RWPE1 (cell line): ENCODE measurements around the gene APBB2.

Experiments used
- CTCF ChIA-PET: fragments of 350-600 bp; sonication (Branson Sonifier 250); formaldehyde crosslinking; extraction: SDS; loops from one replicate; lab custom pipeline; 2021; lab: Yijun Ruan, JAX
- POLR2A ChIA-PET: fragments of 400-600 bp; formaldehyde crosslinking; extraction: SDS; loops from one replicate; lab custom pipeline; 2020; ENCODE audit warnings: antibody characterized with exemption; ENCODE audit not compliant: low non-redundant PET; lab: Yijun Ruan, JAX
- DNase-seq: peaks from one replicate; pipeline ENCODE4 v3.0.0; 2012; ENCODE audit warnings: low spot score
- H3K27ac ChIP-seq: fragments of 450-650 bp; 2 replicates; pipeline ENCODE4 v1.5.1; 2017
- TF ChIP-seq, protein P1 (sequence below): fragments of 450-650 bp; conservative IDR thresholded peaks from 2 replicates; pipeline ENCODE4 v1.5.1; 2017; ENCODE audit warnings: low read depth, mild to moderate bottlenecking

APBB2 gene

DNA sequence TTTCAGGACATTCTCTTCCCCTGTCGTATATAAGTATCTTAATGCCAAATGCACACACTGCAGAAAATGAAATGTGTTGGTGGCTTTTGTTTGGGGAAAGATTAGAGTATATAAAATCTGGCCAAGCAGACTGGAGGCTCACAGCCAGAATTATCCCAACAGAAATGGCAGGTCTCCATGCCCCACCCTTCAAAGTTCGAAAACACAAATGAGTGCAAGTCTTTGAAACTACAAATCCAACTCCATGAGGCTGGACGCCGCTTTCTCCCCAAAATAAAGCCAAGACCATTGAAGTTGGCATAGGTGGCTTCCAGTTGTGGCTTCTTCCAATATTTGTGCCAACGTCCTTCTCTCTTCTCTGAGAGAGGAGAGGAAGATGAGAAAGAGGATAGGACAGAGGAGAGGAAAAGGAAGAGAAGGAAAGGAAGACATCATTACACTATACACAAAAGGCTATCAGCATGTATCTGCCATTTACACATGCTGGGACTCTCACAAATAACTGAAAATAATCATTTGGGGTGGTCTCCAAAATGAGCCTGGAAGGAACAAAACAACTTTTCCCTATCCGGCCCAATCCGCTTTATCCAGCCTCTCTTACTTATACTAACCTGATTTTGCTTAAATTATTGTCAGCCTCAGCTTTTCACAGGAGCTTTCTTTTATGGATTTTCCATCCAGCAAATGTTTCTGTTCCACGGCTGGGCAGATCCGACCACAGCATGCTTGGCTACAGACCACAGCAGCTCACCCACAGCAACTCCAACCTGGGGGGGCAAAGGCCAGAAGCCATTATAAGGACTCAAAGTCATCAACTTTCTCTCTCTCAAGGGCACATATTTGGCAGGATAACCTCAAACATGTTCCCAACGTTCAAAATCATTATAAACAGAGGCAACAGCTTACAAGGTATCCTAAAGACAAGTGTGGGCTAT, 71.7 kb downstream of the APBB2 start:
- TF ChIP-seq, protein P1, sequence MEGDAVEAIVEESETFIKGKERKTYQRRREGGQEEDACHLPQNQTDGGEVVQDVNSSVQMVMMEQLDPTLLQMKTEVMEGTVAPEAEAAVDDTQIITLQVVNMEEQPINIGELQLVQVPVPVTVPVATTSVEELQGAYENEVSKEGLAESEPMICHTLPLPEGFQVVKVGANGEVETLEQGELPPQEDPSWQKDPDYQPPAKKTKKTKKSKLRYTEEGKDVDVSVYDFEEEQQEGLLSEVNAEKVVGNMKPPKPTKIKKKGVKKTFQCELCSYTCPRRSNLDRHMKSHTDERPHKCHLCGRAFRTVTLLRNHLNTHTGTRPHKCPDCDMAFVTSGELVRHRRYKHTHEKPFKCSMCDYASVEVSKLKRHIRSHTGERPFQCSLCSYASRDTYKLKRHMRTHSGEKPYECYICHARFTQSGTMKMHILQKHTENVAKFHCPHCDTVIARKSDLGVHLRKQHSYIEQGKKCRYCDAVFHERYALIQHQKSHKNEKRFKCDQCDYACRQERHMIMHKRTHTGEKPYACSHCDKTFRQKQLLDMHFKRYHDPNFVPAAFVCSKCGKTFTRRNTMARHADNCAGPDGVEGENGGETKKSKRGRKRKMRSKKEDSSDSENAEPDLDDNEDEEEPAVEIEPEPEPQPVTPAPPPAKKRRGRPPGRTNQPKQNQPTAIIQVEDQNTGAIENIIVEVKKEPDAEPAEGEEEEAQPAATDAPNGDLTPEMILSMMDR: no peak
- H3K27ac ChIP-seq: peak overlapping the region; percentile 95
- DNase-seq: no peak
- ChIA-PET POLR2A (no interaction called here), CTCF (no interaction called here)

DNA sequence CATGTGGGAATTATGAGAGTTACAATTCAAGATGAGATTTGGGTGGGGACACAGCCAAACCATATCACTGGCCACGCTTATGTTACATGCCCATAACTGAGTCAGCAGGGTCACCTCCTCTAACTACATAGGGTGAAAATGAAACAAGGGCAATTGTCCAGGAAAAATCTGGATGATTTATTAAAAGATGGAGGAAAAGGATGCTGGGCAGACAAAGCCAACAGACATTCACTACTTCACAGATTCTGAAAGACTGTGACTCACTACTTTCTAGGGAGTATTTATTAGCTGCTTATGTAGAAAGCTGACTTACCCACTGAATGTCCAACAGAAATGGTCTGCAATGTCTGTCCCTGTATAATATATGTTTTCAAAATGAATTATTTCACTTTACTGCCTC, 72.4 kb downstream of the APBB2 start:
- TF ChIP-seq, protein P1: no peak
- CTCF ChIA-PET: no interaction called here
- DNase-seq: no peak
- POLR2A ChIA-PET: no interaction called here
- H3K27ac ChIP-seq: peak overlapping the region; percentile 25; the same call in 1 of the 2 replicates

DNA sequence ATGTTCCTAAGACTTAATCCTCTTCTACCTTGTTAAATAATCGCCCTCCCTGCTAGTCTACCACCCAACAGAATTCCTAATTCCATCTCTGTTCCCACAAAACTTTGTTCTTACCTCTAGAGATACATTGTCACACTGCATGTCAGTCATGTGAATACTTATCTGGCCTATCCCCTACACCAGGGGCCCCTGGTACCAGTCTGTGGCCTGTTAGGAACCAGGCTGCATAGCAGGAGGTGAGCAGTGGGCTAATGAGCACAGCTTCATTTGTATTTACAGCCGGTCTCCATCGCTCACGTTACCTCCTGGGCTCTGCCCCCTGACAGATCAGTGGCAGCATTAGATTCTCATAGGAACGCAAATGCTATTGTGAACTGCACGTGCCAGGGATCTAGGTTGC, 73.9 kb downstream of the APBB2 start:
- DNase-seq: no peak
- CTCF ChIA-PET: no interaction called here
- POLR2A ChIA-PET: no interaction called here
- TF ChIP-seq, protein P1: no peak
- H3K27ac ChIP-seq: peak overlapping the region; percentile 54

DNA sequence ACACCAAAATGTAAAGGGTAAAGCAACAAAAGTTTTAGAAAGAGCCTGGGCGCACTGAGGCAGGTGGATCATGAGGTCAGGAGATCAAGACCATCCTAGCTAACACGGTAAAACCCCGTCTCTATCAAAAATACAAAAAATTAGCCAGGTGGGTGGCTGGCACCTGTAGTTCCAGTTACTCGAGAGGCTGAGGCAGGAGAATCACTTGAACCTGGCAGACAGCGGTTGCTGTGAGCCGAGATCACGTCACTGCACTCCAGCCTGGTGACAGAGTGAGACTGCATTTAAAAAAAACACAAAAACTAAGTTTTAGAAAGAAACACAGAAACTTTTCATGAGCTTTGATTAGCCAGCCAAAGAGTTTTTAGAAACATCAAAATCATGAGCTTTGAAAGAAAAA, 76.5 kb downstream of the APBB2 start:
- POLR2A ChIA-PET: no interaction called here
- H3K27ac ChIP-seq: no peak overlapping the region
- CTCF ChIA-PET: interaction anchor here (0.7 kb wide), 1 partner anchor 526 kb away, joined by 3 read pairs; no protein-coding TSS in a partner anchor
- TF ChIP-seq, protein P1: no peak
- no peak for DNase-seq

DNA sequence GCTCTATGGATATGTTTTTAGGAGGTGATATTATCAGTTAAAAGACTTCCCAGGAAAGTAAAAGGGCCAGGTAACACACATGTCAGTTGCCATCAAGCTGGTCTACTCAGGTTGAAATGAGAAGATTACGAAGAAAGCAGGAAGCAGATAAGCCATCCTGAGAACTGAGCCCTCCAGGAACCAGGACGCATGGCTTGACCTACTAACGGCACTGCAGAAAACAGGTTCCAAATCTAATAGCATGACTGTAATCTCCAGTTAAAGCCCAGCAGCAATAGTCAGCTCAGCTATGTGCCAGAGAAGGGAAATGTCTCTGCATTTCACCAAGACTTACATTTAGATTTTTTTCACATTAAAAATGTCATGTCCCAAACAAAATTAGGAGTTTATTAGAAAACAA, 77.9 kb downstream of the APBB2 start:
- H3K27ac ChIP-seq: no peak overlapping the region
- no peak for DNase-seq
- POLR2A ChIA-PET: no interaction called here
- CTCF ChIA-PET: interaction anchor here (0.6 to 1.3 kb wide), 2 partner anchors 44 to 46 kb away, joined by 3 to 4 read pairs; no protein-coding TSS in a partner anchor
- TF ChIP-seq, protein P1: no peak

DNA sequence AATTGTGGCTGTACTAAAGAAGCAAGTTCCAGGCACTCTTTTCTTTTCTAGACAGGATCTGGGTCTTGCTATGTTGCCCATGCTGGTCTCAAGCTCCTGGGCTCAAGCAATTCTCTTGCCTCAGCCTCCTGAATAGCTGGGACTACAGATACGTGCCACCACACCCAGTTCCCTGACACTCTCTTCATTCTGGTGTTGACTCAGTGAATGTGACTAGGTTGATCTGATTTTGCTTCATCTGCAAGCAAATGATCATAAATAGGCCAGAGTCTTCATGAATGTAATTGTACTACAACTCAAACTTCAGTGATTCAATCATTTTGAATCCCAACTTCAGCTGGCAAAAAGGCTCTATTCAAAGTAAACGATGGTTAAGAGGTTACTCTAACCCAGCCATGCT, 78.5 kb downstream of the APBB2 start:
- H3K27ac ChIP-seq: no peak overlapping the region
- POLR2A ChIA-PET: no interaction called here
- CTCF ChIA-PET: interaction anchor here (1.3 kb wide), 1 partner anchor 47 kb away, joined by 3 read pairs; no protein-coding TSS in a partner anchor
- DNase-seq: no peak
- TF ChIP-seq, protein P1: no peak
